ENCODE measurements around the gene ACADSB. TPM values are rescaled to one million over a fixed set of nuclear protein-coding genes. Genes with fewer than 3 reads are reported as not detected.

ACADSB gene
- total RNA-seq, 1 donor from 2014 or later: 4.4 TPM

- no peak for TF ChIP-seq CTCF (conservative IDR thresholded peaks at IDR 0.05; ENCODE audit: low read depth, low read length)
- DNase-seq (ENCODE audit: low read depth): no peak
- no peak overlapping the region for H3K4me3 ChIP-seq (ENCODE audit: low read depth, low read length)
Observed at GRCh38 chr10:123102673-123103072, 93.9 kb downstream of the ACADSB start.

GRCh38 chr10:123103944-123104343 is 95.1 kb downstream of the ACADSB start:
- no peak overlapping the region for H3K4me3 ChIP-seq (ENCODE audit: low read depth, low read length)
- no peak for TF ChIP-seq CTCF (conservative IDR thresholded peaks at IDR 0.05; ENCODE audit: low read depth, low read length)
- DNase-seq (ENCODE audit: low read depth): no peak

Other genes starting within 250 kb of the ACADSB start
- 0.29 and 1.0 TPM in 2 replicates for gene CUZD1, start 163.1 kb upstream of the ACADSB start, total RNA-seq
- gene FAM24B, start 129.4 kb upstream of the ACADSB start, total RNA-seq: 2.0 and 9.3 TPM in 2 replicates
- not detected in 2 replicates for gene FAM24A, start 98.4 kb upstream of the ACADSB start, total RNA-seq
- gene C10orf88, start 54.8 kb upstream of the ACADSB start, total RNA-seq: 3.9 and 5.9 TPM in 2 replicates
- 3.0 and 4.6 TPM in 2 replicates for gene PSTK, start 28.6 kb upstream of the ACADSB start, total RNA-seq
- gene IKZF5, start 211 bp upstream of the ACADSB start, total RNA-seq: 1.0 and 5.1 TPM in 2 replicates
- gene HMX3, start 127.0 kb downstream of the ACADSB start, total RNA-seq: not detected in 2 replicates
- not detected in 2 replicates for gene HMX2, start 139.1 kb downstream of the ACADSB start, total RNA-seq
- gene BUB3, start 145.4 kb downstream of the ACADSB start, total RNA-seq: 128 and 226 TPM in 2 replicates

All from epithelial cell of proximal tubule (primary cell).